ENCODE measurements around the gene E4F1. TPM values are rescaled to one million over a fixed set of nuclear protein-coding genes. Genes with fewer than 3 reads are reported as not detected.
A peak's percentile ranks its signal among the peaks of the same experiment; 100 is the strongest.

The E4F1 gene
- total RNA-seq, 1 experiment from 2014 or later: 30.1 TPM

- H3K4me1 ChIP-seq: peaks cover 21% of the 10 kb centered on the region
- no peak overlapping the region for H3K4me3 ChIP-seq (ENCODE audit: low read depth, low read length)
- TF ChIP-seq CTCF (IDR thresholded peaks at IDR 0.05; ENCODE audit: insufficient read depth in 1 of 2, low read depth in 1 of 2, low read length in 1 of 2, severe bottlenecking in 1 of 2, unreplicated experiment in 1 of 2): no peak
- H3K27me3 ChIP-seq (replicated peaks; ENCODE audit: control insufficient read depth, insufficient read depth, low read length): no peaks in the 10 kb centered on the region
- no peak for DNase-seq
- POLR2A ChIA-PET: no interaction called here
- H3K27ac Mint-ChIP-seq (ENCODE audit: unreplicated experiment): no peak overlapping the region
- H3K9me3 Mint-ChIP-seq (ENCODE audit: unreplicated experiment): no peaks in the 10 kb centered on the region
- intact Hi-C loops (cut with micrococcal nuclease; ENCODE audit: unreplicated experiment): no loop called here
- BruUV-seq (replicated peaks): no TSS peak
- H3K9me3 ChIP-seq: no peaks in the 10 kb centered on the region
- H3K27me3 Mint-ChIP-seq (ENCODE audit: insufficient read depth, unreplicated experiment): no peaks in the 10 kb centered on the region
- CTCF ChIA-PET: no interaction called here
- peaks cover 14% of the 10 kb centered on the region for H3K4me1 Mint-ChIP-seq (ENCODE audit: low read depth, unreplicated experiment)
- H3K4me3 Mint-ChIP-seq (ENCODE audit: unreplicated experiment): no peak overlapping the region
- H3K36me3 Mint-ChIP-seq (ENCODE audit: insufficient read depth, unreplicated experiment): peaks cover 71% of the 10 kb centered on the region
- H3K36me3 ChIP-seq (ENCODE audit: control insufficient read depth, insufficient read depth, low read length): peaks cover 6% of the 10 kb centered on the region
These were observed 15.1 kb upstream of the E4F1 start for GRCh38 chr16:2208308-2208707.

- ChIA-PET CTCF (no interaction called here), POLR2A (no interaction called here)
- Histone ChIP-seq H3K9me3 (no peaks in the 10 kb centered on the region), H3K36me3 (ENCODE audit: control insufficient read depth, insufficient read depth, low read length) (peaks cover 6% of the 10 kb centered on the region), H3K4me3 (ENCODE audit: low read depth, low read length) (no peak overlapping the region), H3K27me3 (replicated peaks; ENCODE audit: control insufficient read depth, insufficient read depth, low read length) (no peaks in the 10 kb centered on the region), H3K4me1 (peaks cover 21% of the 10 kb centered on the region)
- Mint-ChIP-seq H3K9me3 (ENCODE audit: unreplicated experiment) (no peaks in the 10 kb centered on the region), H3K27ac (ENCODE audit: unreplicated experiment) (no peak overlapping the region), H3K4me1 (ENCODE audit: low read depth, unreplicated experiment) (peaks cover 14% of the 10 kb centered on the region), H3K27me3 (ENCODE audit: insufficient read depth, unreplicated experiment) (no peaks in the 10 kb centered on the region), H3K36me3 (ENCODE audit: insufficient read depth, unreplicated experiment) (peaks cover 74% of the 10 kb centered on the region), H3K4me3 (ENCODE audit: unreplicated experiment) (no peak overlapping the region)
- TF ChIP-seq CTCF (IDR thresholded peaks at IDR 0.05; ENCODE audit: insufficient read depth in 1 of 2, low read depth in 1 of 2, low read length in 1 of 2, severe bottlenecking in 1 of 2, unreplicated experiment in 1 of 2): no peak
- no peak for DNase-seq
- intact Hi-C loops (cut with micrococcal nuclease; ENCODE audit: unreplicated experiment): no loop called here
- BruUV-seq (replicated peaks): TSS peak; percentile 5
These were observed 14.6 kb upstream of the E4F1 start for GRCh38 chr16:2208772-2209171.

GRCh38 chr16:2209258-2210008, 14.0 kb upstream of the E4F1 start:
- Mint-ChIP-seq H3K27ac (ENCODE audit: unreplicated experiment) (no peak overlapping the region), H3K4me1 (ENCODE audit: low read depth, unreplicated experiment) (peaks cover 11% of the 10 kb centered on the region), H3K9me3 (ENCODE audit: unreplicated experiment) (no peaks in the 10 kb centered on the region), H3K36me3 (ENCODE audit: insufficient read depth, unreplicated experiment) (peaks cover 70% of the 10 kb centered on the region), H3K4me3 (ENCODE audit: unreplicated experiment) (no peak overlapping the region), H3K27me3 (ENCODE audit: insufficient read depth, unreplicated experiment) (no peaks in the 10 kb centered on the region)
- ChIA-PET POLR2A (no interaction called here), CTCF (no interaction called here)
- Histone ChIP-seq H3K36me3 (ENCODE audit: control insufficient read depth, insufficient read depth, low read length) (peaks cover 6% of the 10 kb centered on the region), H3K27me3 (replicated peaks; ENCODE audit: control insufficient read depth, insufficient read depth, low read length) (no peaks in the 10 kb centered on the region), H3K4me3 (ENCODE audit: low read depth, low read length) (no peak overlapping the region), H3K9me3 (no peaks in the 10 kb centered on the region), H3K4me1 (peaks cover 21% of the 10 kb centered on the region)
- intact Hi-C loops (cut with micrococcal nuclease; ENCODE audit: unreplicated experiment): no loop called here
- DNase-seq: no peak
- TF ChIP-seq CTCF (IDR thresholded peaks at IDR 0.05; ENCODE audit: insufficient read depth in 1 of 2, low read depth in 1 of 2, low read length in 1 of 2, severe bottlenecking in 1 of 2, unreplicated experiment in 1 of 2): no peak
- no TSS peak for BruUV-seq (replicated peaks)

Data from Caco-2 (cell line).